ENCODE measurements around the gene CLSTN3. TPM values are rescaled to one million over a fixed set of nuclear protein-coding genes. Genes with fewer than 3 reads are reported as not detected.

The CLSTN3 gene
- total and polyA plus RNA-seq, 2 donors (not counting 3 experiments of a cell fraction or from before 2014, with no cell fraction given): 27.8 to 45.9 TPM

- no TSS peak for BruUV-seq (replicated peaks)
- no peak for DNase-seq (ENCODE audit: low read depth, low spot score)
- intact Hi-C loops (cut with micrococcal nuclease): no loop called here
Observed at GRCh38 chr12:7102582-7102981, 27.6 kb upstream of the CLSTN3 start.

More at GRCh38 chr12:7102582-7102981, 27.6 kb upstream of the CLSTN3 start:
- Histone ChIP-seq H3K79me2 (ENCODE audit: control insufficient read depth, insufficient read depth, low read length) (no peaks in the 10 kb centered on the region), H3K36me3 (ENCODE audit: control insufficient read depth in 2 of 2, extremely low read depth in 1 of 2, insufficient read depth in 2 of 2, low read length in 2 of 2) (peaks cover 0 to 1% of the 10 kb centered on the region in 2 experiments), H3K27me3 (ENCODE audit: control insufficient read depth in 2 of 2, insufficient read depth in 2 of 2, low read length in 2 of 2) (no peaks in the 10 kb centered on the region), H3K9me3 (replicated peaks; ENCODE audit: control insufficient read depth, insufficient read depth, low read length) (no peaks in the 10 kb centered on the region), H2AFZ (ENCODE audit: low read depth, low read length) (no peak overlapping the region), H3K9ac (replicated peaks; ENCODE audit: extremely low read depth, insufficient read depth, low read length) (no peak overlapping the region), H3K27ac (ENCODE audit: insufficient read depth, low read depth, low read length) (no peak overlapping the region), H3K9me1 (replicated peaks; ENCODE audit: control insufficient read depth, extremely low read depth, insufficient read depth, low read length) (no peaks in the 10 kb centered on the region), H3K4me3 (replicated peaks in 1 of 3; ENCODE audit: insufficient read depth in 1 of 3, low read depth in 1 of 3, low read length in 3 of 3) (no peak overlapping the region), H3K4me2 (ENCODE audit: insufficient read depth, low read length) (no peak overlapping the region), H4K20me1 (replicated peaks; ENCODE audit: control insufficient read depth, extremely low read depth, insufficient read depth, low read length) (no peaks in the 10 kb centered on the region), H3K4me1 (ENCODE audit: control insufficient read depth, extremely low read depth, insufficient read depth, low read length) (no peaks in the 10 kb centered on the region)
- dilution Hi-C loops (cut with MboI; ENCODE audit: extremely low pct_ligation_motif_present, low sequenced_read_pairs): no loop called here
- no peak for FAIRE-seq
- TF ChIP-seq MYC (IDR thresholded peaks at IDR 0.05; ENCODE audit: low read depth, low read length): no peak
- TF ChIP-seq MAX (IDR thresholded peaks at IDR 0.05; ENCODE audit: insufficient read depth, insufficient read length): no peak
- no peak for TF ChIP-seq FOS (IDR thresholded peaks at IDR 0.05; ENCODE audit: borderline replicate concordance, insufficient read depth, low read length)
- no peak for TF ChIP-seq POLR2A (IDR thresholded peaks at IDR 0.05; ENCODE audit: low read depth, low read length)
- TF ChIP-seq JUN (IDR thresholded peaks at IDR 0.05; ENCODE audit: borderline replicate concordance, insufficient read depth, insufficient read length, low read depth): no peak
- no peak for TF ChIP-seq POLR2AphosphoS5 (IDR thresholded peaks at IDR 0.05; ENCODE audit: insufficient read depth, low read depth, low read length)
- no peak for TF ChIP-seq GATA2 (IDR thresholded peaks at IDR 0.05; ENCODE audit: insufficient read depth, insufficient read length, low read depth, low read length)
- no peak for TF ChIP-seq CTCF (IDR thresholded peaks at IDR 0.05; ENCODE audit: extremely low read depth in 1 of 2, insufficient read depth in 1 of 2, low read depth in 1 of 2, low read length in 2 of 2)
- TF ChIP-seq EZH2 (IDR thresholded peaks at IDR 0.05; ENCODE audit: borderline replicate concordance, low read depth, low read length, severe bottlenecking): no peak
- POLR2A ChIA-PET: no interaction called here
- CTCF ChIA-PET: interaction anchor here (1.9 kb wide), 1 partner anchor 11 kb away, joined by 7 read pairs; no protein-coding TSS in a partner anchor

All from endothelial cell of umbilical vein (primary cell).